Panc1 (cell line): ENCODE data around the gene DPM2. TPM values are rescaled to one million over a fixed set of nuclear protein-coding genes. Genes with fewer than 3 reads are reported as not detected.

Experiments
- ATAC-seq: fragments of 200-7000 bp; cut with Tn5 transposase; 2 replicates; pipeline ENCODE4 v1.9.1; 2020; ENCODE audit warnings: mild to moderate bottlenecking, moderate library complexity
- Bru-seq: library from RNA; stranded (reverse); fragments of 400-500 nt; gene quantifications from one replicate; lab custom pipeline; 2021; lab: Mats Ljungman, UMichigan
- BruChase-seq, 2 experiments: library from RNA; stranded (reverse); fragments of 400-500 nt; gene quantifications; one replicate each; lab custom pipeline; 2021; lab: Mats Ljungman, UMichigan
- BruUV-seq: library from RNA; stranded (reverse); fragments of 400-500 nt; replicated peaks from 2 replicates; lab custom pipeline; 2021; lab: Mats Ljungman, UMichigan
- CTCF ChIA-PET: fragments of 300-600 bp; sonication (Branson Sonifier 250); formaldehyde crosslinking; loops from one replicate; lab custom pipeline; 2022; ENCODE audit warnings: antibody characterized with exemption; lab: Charles Lee
- POLR2A ChIA-PET: fragments of 300-600 bp; sonication (Branson Sonifier 250); formaldehyde crosslinking; loops from one replicate; lab custom pipeline; 2022; ENCODE audit warnings: antibody characterized with exemption; lab: Charles Lee
- DNase-seq: peaks from one replicate; pipeline ENCODE4 v3.0.0-alpha.2; 2010; ENCODE audit warnings: low read depth, low spot score
- H3K27ac ChIP-seq: 2 replicates; pipeline ENCODE4 v1.5.1; 2011; ENCODE audit warnings: mild to moderate bottlenecking, low read length, inconsistent platforms
- H3K27me3 ChIP-seq: fragments of 200-500 bp; sonication (Bioruptor generic); 2 replicates; pipeline ENCODE4 v1.6.0; 2014; ENCODE audit warnings: low read length, inconsistent platforms; ENCODE audit not compliant: control insufficient read depth, insufficient read depth
- H3K36me3 ChIP-seq: fragments of 200-500 bp; sonication (Bioruptor generic); 2 replicates; pipeline ENCODE4 v1.5.1; 2014; ENCODE audit warnings: inconsistent platforms, mild to moderate bottlenecking, low read length, moderate library complexity; ENCODE audit not compliant: control insufficient read depth, insufficient read depth
- H3K4me1 ChIP-seq: 2 replicates; pipeline ENCODE4 v1.5.1; 2011; ENCODE audit warnings: inconsistent platforms, mild to moderate bottlenecking, low read length, moderate library complexity; ENCODE audit not compliant: control insufficient read depth, insufficient read depth
- H3K4me3 ChIP-seq, 2 experiments: 2 replicates each; pipeline ENCODE4 v1.5.1; 2011 to 2012; ENCODE audit warnings: low read depth in 2 of 2, low read length in 2 of 2, mild to moderate bottlenecking in 2 of 2, inconsistent platforms in 1 of 2, moderate library complexity in 1 of 2
- H3K9me3 ChIP-seq: fragments of 200-500 bp; sonication (Bioruptor generic); 2 replicates; pipeline ENCODE4 v1.5.1; 2014; ENCODE audit warnings: low read depth, mild to moderate bottlenecking, inconsistent platforms, low read length, moderate library complexity; ENCODE audit not compliant: control insufficient read depth, insufficient read depth
- CTCF ChIP-seq: fragments of 450-650 bp; IDR thresholded peaks from 2 replicates; pipeline ENCODE4 v1.5.1; 2017; ENCODE audit warnings: mild to moderate bottlenecking
- POLR2AphosphoS5 ChIP-seq: IDR thresholded peaks from 2 replicates; pipeline ENCODE4 v1.6.1; 2012; ENCODE audit warnings: mild to moderate bottlenecking, low read depth, low read length, moderate library complexity
- REST ChIP-seq, 2 experiments: IDR thresholded peaks; 2 replicates each; pipeline ENCODE4 v1.6.1; 2011 to 2012; ENCODE audit warnings: low read depth in 2 of 2, control low read depth in 1 of 2, low read length in 1 of 2, mild to moderate bottlenecking in 1 of 2, moderate library complexity in 1 of 2; ENCODE audit not compliant: insufficient read depth in 1 of 2
- SIN3A ChIP-seq: IDR thresholded peaks from 2 replicates; pipeline ENCODE4 v1.6.1; 2012; ENCODE audit warnings: low read depth, mild to moderate bottlenecking, low read length, moderate library complexity, borderline replicate concordance; ENCODE audit not compliant: insufficient read depth
- TCF7L2 ChIP-seq: IDR thresholded peaks from 2 replicates; pipeline ENCODE4 v1.6.1; 2011; ENCODE audit warnings: mild to moderate bottlenecking, low read depth, low read length, inconsistent platforms
- in situ Hi-C: cut with HindIII; loops from 2 replicates; pipeline ENCODE4 v1.10.0; 2016; ENCODE audit warnings: low sequenced_read_pairs, low pct_unique_long_range_greater_than_20kb
- intact Hi-C: fragments of 100-400 bp; cut with micrococcal nuclease; formaldehyde crosslinking; loops from one replicate; pipeline ENCODE4 v1.10.0; 2022; ENCODE audit not compliant: unreplicated experiment
- long read RNA-seq: library from polyadenylated mRNA; unstranded; transcript quantifications from one replicate; pipeline ENCODE4 v2.0.0, GENCODE V29; 2021; ENCODE audit not compliant: unreplicated experiment
- polyA plus RNA-seq: library from polyadenylated mRNA; unstranded; fragments of >200 nt; gene quantifications from one replicate; pipeline ENCODE4 v1.2.1, GENCODE V29; 2012; ENCODE audit warnings: missing spikeins; ENCODE audit not compliant: insufficient read length
- total RNA-seq: library from RNA; stranded (reverse); gene quantifications from one replicate; pipeline ENCODE4 v1.2.1, GENCODE V29; 2021; ENCODE audit not compliant: unreplicated experiment

The DPM2 gene, protein sequence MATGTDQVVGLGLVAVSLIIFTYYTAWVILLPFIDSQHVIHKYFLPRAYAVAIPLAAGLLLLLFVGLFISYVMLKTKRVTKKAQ
- total RNA-seq (58.7 TPM), Bru-seq, nascent RNA (percentile 93 among the genes with signal in this experiment), BruChase-seq, experiment 1, labeled RNA remaining after a 2-hour chase (percentile 94 among the genes with signal in this experiment), BruChase-seq, experiment 2, labeled RNA remaining after a 6-hour chase (percentile 94 among the genes with signal in this experiment)
- polyA plus RNA-seq, result 51.1 TPM
- long read RNA-seq, transcript DPM2-205 (3 exons, 1,662 nt), result minor isoform, 12 of 55 reads
- long read RNA-seq, transcript DPM2-201 (4 exons, 1,542 nt), result major isoform, 23 of 55 reads
- long read RNA-seq, partial matches to known transcripts, result 11 of 55 reads
- long read RNA-seq, other reads (novel, unspliced or antisense), result 5 of 55 reads

- ATAC-seq (peak; percentile 79), DNase-seq (peak; percentile 70)
- TF ChIP-seq REST (IDR thresholded peaks at IDR 0.05; ENCODE audit: insufficient read depth in 1 of 2, low read depth in 2 of 2, low read length in 1 of 2) (no peak), SIN3A (no peak), POLR2AphosphoS5 (peak; percentile 94), CTCF (no peak), TCF7L2 (no peak)
- Histone ChIP-seq H3K4me3 (peak within 1 kb of the TSS; percentile 65 to 66), H3K9me3 (no peaks in the 10 kb centered on the region), H3K27me3 (no peaks in the 10 kb centered on the region), H3K4me1 (peaks cover 59% of the 10 kb centered on the region), H3K27ac (peak within 1 kb of the TSS; percentile 93), H3K36me3 (peaks cover 7% of the 10 kb centered on the region)
- ChIA-PET CTCF (interaction anchor here (0.6 kb wide), 1 partner anchor 86 kb away, joined by 3 read pairs; no protein-coding TSS in a partner anchor), POLR2A (no interaction called here)
- in situ Hi-C loops (loop anchor here (25.0 kb wide), 1 partner anchor 150 kb away; no protein-coding TSS in a partner anchor), intact Hi-C loops (no loop called here)
- no TSS peak for BruUV-seq
These were observed at the start of gene DPM2 for GRCh38 chr9:127937388-127938297. TSS of gene DPM2 (minus strand) at chr9:127937854. CDS start at chr9:127937820, 34 bp downstream.

- ATAC-seq, result peak; percentile 91
- peak; percentile 96 for DNase-seq
- no peaks in the 10 kb centered on the region for H3K36me3 ChIP-seq
- no peaks in the 10 kb centered on the region for H3K9me3 ChIP-seq
- peak overlapping the region; percentile 96 for H3K27ac ChIP-seq
- H3K27me3 ChIP-seq, result no peaks in the 10 kb centered on the region
- ChIA-PET POLR2A (interaction anchor here (0.6 kb wide), 1 partner anchor 521 kb away, joined by 3 read pairs; no protein-coding TSS in a partner anchor), CTCF (no interaction called here)
- no peak overlapping the region for H3K4me3 ChIP-seq
- BruUV-seq, result no TSS peak
- in situ Hi-C loops, result no loop called here
- TF ChIP-seq REST (IDR thresholded peaks at IDR 0.05; ENCODE audit: insufficient read depth in 1 of 2, low read depth in 2 of 2, low read length in 1 of 2), result no peak
- TF ChIP-seq POLR2AphosphoS5, result peak; percentile 63; the same call in 1 of the 2 replicates
- intact Hi-C loops, result no loop called here
- H3K4me1 ChIP-seq, result peaks cover 44% of the 10 kb centered on the region
These were observed 49.5 kb upstream of the DPM2 start for GRCh38 chr9:127987103-127987614.
